ENCODE data around the gene TPCN1. TPM values are rescaled to one million over a fixed set of nuclear protein-coding genes. Genes with fewer than 3 reads are reported as not detected.
A peak's percentile ranks its signal among the peaks of the same experiment; 100 is the strongest.

TPCN1 gene
- total and polyA plus RNA-seq, 2 of the 13 experiments (the other 11 are each of a cell fraction or from before 2014, with no cell fraction given), result 8.0 to 26.8 TPM

DNA sequence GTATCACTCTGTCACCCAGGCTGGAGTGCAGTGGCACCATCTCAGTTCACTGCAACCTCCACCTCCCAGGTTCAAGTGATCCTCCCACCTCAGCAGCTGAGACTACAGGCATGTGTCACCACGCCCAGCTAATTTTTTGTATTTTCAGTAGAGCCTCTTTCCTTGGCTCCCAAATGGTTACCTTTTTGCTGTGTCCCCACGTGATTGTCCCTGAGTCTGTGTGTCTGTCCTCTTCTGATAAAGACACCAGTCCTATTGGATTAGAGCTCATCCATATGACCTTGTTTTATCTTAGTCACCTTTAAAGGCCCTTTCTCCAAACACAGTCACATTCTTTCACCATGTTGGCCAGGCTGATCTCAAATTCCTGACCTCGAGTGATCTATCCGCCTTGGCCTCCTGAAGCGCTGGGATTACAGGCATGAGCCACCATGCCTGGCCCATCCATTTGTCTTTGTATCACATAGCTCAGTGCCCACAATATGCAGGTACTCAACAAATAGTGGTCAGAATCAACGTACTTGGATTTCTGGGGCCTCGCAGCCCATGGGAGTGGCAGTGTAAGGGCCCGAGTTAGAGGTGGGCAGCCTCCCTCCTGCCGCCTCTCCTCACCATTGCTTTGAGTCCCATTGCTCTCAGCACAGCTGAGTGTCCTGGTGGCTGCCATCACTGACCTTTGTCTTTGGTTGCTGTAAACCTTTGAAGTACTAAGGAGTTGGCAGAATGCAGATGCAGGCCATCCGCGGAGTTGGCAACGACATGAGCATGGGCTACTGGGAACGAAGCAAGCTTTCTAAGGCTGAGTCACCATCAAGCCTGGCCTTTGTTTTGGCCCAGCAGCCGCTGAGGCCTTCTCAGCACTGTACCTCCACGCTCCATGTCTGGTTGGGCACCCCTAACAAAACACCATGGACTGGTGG is 9.3 kb downstream of the TPCN1 start (continued):
- TF ChIP-seq, protein P1, sequence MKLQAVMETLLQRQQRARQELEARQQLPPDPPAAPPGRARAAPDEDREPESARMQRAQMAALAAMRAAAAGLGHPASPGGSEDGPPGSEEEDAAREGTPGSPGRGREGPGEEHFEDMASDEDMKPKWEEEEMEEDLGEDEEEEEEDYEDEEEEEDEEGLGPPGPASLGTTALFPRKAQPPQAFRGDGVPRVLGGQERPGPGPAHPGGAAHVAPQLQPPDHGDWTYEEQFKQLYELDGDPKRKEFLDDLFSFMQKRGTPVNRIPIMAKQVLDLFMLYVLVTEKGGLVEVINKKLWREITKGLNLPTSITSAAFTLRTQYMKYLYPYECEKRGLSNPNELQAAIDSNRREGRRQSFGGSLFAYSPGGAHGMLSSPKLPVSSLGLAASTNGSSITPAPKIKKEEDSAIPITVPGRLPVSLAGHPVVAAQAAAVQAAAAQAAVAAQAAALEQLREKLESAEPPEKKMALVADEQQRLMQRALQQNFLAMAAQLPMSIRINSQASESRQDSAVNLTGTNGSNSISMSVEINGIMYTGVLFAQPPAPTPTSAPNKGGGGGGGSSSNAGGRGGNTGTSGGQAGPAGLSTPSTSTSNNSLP (IDR thresholded peaks at IDR 0.05; ENCODE audit: low read depth, low read length), result peak; percentile 95
- TF ChIP-seq IRF2 (CRISPR knock-in tag; IDR thresholded peaks at IDR 0.05), result no peak
- no peak for TF ChIP-seq KAT8 (CRISPR knock-in tag; IDR thresholded peaks at IDR 0.05)
- TF ChIP-seq ZNF274 (CRISPR knock-in tag; IDR thresholded peaks at IDR 0.05), result 0 out of 2 replicates have a peak, but pooled peaks have one; percentile 26
- 0 out of 2 replicates have a peak, but pooled peaks have one; percentile 6 for TF ChIP-seq ZNF281 (CRISPR knock-in tag; IDR thresholded peaks at IDR 0.05; ENCODE audit: borderline replicate concordance)
- no peak for TF ChIP-seq GABPB1 (CRISPR knock-in tag; IDR thresholded peaks at IDR 0.05)
- no peak for TF ChIP-seq AKNA (CRISPR knock-in tag; IDR thresholded peaks at IDR 0.05; ENCODE audit: borderline replicate concordance)
- no peak for TF ChIP-seq NR2F2 (IDR thresholded peaks at IDR 0.05; ENCODE audit: borderline replicate concordance, low read depth)
- TF ChIP-seq, protein P2, sequence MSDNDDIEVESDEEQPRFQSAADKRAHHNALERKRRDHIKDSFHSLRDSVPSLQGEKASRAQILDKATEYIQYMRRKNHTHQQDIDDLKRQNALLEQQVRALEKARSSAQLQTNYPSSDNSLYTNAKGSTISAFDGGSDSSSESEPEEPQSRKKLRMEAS (IDR thresholded peaks at IDR 0.05), result peak; percentile 50
- TF ChIP-seq ZNF639 (CRISPR knock-in tag; conservative IDR thresholded peaks at IDR 0.05), result no peak
- no peak for TF ChIP-seq HNRNPLL (IDR thresholded peaks at IDR 0.05; ENCODE audit: low read depth, low read length, poor library complexity, severe bottlenecking)
- 0 out of 2 replicates have a peak, but pooled peaks have one; percentile 46 for TF ChIP-seq LCORL (IDR thresholded peaks at IDR 0.05)
- TF ChIP-seq LCORL (CRISPR knock-in tag; IDR thresholded peaks at IDR 0.05), result no peak
- TF ChIP-seq HMGXB4 (CRISPR knock-in tag; IDR thresholded peaks at IDR 0.05; ENCODE audit: borderline replicate concordance in 1 of 2, low read depth in 1 of 2), result no peak; a peak in 1 of 4 replicates
